ENCODE data around the gene CLTB.

Gene CLTB

GRCh38 chr5:176405656-176406435 lies 10.5 kb downstream of the CLTB start:
- in situ Hi-C loops (cut with MboI; ENCODE audit: low sequenced_read_pairs) = no loop called here

DNA sequence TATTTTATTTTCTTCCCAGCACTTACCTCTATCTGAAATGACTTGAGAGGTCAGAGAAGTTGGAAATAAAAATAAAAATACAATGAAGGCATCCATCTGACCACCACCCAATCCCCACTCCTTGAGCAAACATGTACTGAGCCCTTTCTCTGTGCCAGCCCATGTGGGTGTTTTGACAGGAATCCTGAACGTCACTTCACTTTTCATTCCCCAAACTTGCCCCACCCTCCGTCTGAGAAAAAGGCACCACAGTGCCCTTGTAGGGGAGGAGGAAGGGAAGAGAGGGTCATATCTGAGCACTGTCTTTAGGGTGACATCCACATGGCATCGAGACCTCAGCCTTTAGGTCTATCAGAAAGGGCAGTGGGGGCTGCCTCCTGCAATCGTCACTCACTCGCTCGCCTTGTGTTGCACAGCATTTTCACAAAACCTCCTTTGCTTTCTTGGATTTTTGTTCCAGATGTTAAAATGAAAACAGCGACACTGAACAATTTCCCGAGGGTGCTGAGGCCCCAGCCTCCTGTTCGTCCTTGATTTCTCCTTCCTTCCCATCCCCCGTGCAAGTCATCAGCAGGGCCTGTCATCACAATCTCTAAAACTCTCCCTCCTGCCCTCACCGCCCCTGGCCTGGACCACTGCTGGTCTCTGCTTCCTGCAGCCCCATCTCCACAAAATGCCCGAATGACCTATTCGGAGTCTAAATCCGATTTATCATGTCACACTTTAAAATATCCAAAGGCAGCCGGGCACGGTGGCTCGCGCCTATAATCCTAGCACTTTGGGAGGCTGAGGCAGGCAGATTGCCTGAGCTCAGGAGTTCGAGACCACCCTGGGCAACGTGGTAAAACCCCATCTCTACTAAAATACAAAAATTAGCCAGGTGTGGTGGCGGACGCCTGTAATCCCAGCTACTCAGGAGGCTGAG lies 14.8 kb downstream of the CLTB start:
- in situ Hi-C loops (cut with MboI; ENCODE audit: low sequenced_read_pairs) = no loop called here

DNA sequence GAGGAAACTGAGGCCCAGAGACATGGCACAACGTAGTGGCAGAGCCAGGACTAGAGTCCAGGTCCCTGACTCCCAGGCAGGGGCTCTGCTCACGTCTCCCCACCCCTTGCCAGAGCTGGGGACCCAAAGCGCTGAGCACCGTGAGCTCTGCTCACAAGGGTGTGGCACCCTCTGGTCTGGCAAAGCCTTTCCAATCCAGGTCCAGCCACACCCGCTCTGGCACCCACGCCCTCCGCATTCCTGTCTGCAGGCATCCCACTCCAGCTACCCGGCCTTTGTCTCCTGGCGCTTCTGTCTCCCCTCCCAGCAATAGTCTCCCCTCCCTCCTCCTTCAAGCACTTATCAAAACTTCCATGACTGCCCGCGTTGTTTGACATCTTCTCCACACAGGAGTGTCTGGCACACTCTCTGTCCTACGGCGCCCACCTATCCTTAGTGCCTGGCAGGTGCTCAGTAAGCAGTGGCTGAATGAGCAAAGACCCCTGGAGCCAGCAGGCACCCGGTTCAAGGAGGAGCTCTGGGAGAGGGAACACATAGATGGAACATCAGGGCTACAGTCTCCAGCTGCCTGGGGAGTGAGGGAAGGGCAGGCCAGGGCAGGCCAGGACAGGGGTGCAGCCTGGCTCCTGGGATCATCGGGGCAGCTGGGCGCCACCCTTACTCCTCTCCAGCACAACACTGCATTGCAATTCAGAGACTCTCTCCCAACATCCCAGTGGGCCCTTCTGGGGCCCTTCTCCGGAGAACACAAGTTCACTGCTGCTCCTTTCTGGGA lies 15.8 kb downstream of the CLTB start:
- in situ Hi-C loops (cut with MboI; ENCODE audit: low sequenced_read_pairs) = no loop called here

DNA sequence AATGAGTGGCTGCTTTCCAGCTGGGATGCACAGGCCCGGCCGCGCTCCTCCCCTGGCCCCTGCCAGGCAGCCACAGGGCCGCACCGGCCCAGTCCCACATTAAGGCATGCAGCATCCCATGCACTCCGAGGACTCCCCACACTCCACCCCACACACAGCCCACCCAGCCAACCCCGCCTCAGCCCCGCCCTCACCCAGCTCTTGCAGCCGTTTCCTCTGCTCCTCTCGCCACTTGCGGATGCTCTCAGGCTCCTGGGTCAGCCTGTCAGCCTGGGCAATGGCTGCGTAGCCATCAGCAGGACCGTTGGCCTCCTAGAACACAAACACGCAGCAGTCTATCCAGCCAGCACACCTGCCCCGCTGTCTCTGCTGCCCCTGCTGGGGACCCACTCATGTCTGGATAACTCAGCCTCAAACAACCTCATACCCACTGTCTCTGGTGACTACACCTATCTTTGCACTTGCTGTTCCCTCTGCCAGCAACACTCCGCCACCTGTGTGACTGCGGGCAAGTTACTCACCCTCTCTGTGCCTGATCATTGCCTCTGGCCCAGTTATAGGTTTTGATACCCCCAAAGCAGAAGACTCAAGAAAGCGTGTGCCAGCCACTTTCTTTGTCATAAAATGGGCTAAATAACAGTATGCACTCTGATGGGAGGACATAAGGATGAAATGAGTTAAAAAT lies 18.5 kb downstream of the CLTB start:
- in situ Hi-C loops (cut with MboI; ENCODE audit: low sequenced_read_pairs) = no loop called here

DNA sequence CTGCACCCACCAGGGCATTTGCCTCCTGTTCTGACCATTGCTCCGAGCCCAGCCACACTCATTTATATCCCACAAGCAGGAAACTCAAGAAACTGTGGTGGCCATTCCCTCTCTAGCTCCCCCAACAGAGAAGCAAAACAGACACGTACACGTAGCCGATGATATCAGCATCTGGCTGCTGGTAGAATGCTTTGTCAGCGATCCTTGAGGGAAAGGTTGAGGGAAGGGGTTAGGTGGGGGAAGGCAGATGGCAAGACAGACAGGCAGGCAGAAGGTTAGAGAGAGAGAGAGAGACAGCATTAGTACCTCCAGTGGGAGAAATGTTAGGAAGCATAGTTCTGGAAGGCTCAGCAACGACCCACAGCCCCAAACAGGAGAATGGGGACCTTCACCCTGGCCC lies 20.0 kb downstream of the CLTB start:
- in situ Hi-C loops (cut with MboI; ENCODE audit: low sequenced_read_pairs) = no loop called here

DNA sequence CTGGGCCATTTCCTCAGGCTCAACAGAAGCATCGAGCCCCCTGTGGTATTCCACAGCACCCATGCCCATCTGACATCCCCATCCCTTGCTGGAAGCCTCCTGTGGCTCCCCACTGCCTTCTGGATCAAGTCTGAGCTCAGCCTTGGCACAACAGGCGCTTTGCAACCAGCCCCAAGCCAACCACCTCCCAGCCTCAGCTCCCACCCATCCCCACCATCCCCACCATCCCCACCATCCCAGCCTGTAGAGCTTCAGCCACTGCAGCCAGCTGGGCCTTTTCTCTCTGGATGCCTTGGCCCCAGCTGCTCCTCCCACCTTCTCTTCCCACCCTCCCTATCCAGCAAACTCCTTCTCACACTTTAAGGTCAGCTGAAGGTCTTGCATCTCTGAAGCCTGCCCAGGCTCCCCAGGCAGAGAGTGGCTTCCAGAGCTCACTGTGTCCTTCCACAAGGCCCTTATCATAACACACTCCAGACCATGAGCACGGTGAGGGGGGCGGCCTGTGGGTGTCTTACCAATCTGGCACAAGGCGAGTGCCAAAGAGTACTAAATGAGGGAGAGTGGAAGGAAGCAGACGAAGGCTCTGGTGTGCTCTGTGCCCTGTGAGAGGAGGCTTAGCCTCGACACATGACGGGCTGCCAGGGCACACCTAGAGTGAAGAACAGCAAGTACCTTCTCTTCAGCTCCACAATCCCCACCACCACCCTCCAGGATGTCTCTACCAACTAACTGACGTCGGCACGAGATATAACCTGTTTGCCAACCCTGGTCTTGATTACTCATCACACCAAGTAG lies 21.3 kb downstream of the CLTB start:
- in situ Hi-C loops (cut with MboI; ENCODE audit: low sequenced_read_pairs) = no loop called here

DNA sequence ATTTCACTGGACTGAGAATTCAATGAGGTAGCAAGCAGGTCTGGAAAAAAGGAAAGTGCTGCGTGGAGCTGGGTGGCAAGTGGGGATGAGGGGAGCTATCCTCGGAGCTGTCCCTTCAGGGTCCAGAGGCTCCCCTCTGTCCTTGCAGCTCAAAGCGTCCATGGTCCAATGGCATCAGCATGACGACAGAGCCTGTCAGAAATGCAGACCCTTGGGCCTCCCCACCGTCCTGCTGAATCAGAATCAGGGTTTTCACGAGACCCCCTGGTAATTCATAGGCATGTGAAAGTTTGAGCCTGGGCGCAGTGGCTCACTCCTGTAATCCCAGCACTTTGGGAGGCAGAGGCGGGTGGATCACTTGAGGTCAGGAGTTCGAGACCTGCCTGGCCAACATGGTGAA lies 22.2 kb downstream of the CLTB start:
- in situ Hi-C loops (cut with MboI; ENCODE audit: low sequenced_read_pairs) = no loop called here

GRCh38 chr5:176392526-176392925 lies 23.8 kb downstream of the CLTB start:
- in situ Hi-C loops (cut with MboI; ENCODE audit: low sequenced_read_pairs) = no loop called here

DNA sequence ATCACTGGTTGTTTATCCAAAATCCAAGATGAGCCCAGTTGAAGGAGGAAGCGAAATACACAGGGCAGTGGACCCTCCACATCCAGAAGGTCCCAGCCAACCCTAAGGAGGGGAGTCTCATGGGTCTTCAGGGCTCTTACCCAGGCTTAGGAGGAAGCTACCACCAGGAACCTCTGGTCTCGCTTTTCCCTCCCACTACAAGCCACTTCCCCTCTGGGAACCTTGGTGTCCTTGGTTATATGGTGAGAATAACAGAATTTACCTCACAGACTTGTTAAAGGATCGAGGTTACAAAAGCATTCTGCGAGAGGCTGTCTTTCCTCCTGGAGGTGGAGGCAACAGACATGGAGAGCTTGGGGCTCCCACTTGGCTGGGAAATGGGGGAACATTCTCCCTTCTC lies 24.3 kb downstream of the CLTB start:
- in situ Hi-C loops (cut with MboI; ENCODE audit: low sequenced_read_pairs) = no loop called here

DNA sequence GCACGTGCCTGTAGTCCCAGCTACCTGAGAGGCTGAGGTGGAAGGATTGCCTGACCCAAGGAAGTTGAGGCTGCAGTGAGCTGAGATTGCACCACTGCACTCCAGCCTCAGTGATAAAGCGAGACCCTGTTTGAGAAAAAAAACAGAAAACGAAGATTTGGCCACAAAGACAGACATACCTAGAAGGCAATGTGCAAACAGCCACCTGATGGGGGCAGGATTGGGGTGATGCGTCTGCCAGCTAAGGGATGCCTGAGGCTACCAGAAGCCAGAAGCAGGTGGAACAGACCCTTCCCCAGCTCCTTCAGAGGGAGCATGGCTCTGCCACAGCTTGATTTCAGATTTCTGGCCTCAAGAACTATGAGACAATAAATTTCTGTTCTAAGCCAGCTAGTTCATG lies 24.9 kb downstream of the CLTB start:
- in situ Hi-C loops (cut with MboI; ENCODE audit: low sequenced_read_pairs) = no loop called here

- in situ Hi-C loops (cut with MboI; ENCODE audit: low sequenced_read_pairs) = no loop called here
Measured at GRCh38 chr5:176389135-176390123, 26.9 kb downstream of the CLTB start.

- in situ Hi-C loops (cut with MboI; ENCODE audit: low sequenced_read_pairs) = no loop called here
Measured at GRCh38 chr5:176388444-176389134, 27.8 kb downstream of the CLTB start, which contains the start of the genes HIGD2A and NOP16. HIGD2A (plus strand) TSS chr5:176388751; CDS start chr5:176388820, 69 bp downstream. NOP16 (minus strand) TSS chr5:176388598; CDS start chr5:176388539, 59 bp downstream.

DNA sequence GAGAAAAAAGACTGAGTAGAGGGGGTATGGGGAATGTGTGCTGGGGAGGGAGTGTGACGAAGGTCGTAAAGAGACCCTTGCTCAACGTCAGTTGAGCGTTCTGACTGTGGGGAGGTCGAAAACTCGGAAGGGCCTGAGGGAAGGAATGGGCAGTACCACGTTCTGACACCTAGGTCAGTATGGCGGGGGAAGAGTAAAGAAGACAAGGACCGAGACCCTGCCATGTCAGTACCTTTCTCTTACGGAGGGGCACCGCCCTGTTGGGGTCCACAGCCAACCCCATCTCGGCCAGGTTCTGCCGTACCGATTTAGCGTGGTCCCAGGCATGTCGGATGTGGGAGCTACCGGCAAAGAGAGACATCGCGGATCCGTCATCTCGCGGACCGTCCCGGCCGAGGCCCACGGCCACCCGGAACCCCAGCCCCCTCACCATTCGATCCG lies 28.3 kb downstream of the CLTB start:
- in situ Hi-C loops (cut with MboI; ENCODE audit: low sequenced_read_pairs) = no loop called here

DNA sequence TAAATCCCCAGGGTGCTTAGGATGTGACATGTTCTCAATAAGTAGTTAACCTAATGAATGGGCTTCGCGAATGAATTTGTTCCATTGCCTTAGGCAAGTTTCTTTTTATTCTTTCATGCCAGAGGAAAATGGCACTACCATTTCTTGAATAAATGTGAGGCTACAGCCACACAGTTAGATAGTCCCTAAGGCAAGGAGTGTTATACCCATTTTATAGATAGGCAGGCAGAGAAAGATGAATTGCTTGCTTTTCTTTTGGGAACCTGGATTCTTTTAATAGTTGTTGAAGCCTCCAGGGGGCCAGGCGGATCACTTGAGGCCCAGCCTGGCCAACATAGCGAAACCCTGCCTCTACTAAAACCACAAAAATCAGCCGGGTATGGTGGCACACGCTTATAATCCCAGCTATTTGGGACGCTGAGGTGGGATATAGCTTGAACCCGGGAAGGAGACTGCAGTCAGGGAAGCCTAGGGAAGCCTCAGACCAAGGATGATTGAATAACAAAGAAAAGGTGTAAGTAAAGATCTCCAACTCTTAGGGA lies 28.9 kb downstream of the CLTB start:
- in situ Hi-C loops (cut with MboI; ENCODE audit: low sequenced_read_pairs) = no loop called here

GRCh38 chr5:176386491-176386890 lies 29.8 kb downstream of the CLTB start:
- in situ Hi-C loops (cut with MboI; ENCODE audit: low sequenced_read_pairs) = no loop called here

DNA sequence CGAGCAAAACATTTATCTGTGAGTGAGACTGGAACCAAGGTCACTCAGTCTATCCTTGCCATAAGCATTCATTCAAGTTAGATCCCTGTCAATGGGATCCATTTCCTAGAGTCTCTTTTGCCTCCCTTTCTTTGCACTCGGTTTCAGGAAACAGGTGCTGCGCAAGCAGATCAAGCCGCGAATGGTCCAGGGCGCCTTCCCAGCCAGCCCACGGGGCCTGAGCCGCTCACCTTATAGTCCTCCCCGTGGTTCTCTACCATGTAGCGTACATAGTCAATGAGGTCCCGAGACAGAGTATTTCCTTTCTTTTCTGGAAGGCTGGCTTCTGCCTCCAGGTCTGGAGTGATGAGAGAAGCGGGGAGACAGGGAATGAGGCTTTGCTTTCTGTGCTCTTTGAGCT lies 31.3 kb downstream of the CLTB start:
- in situ Hi-C loops (cut with MboI; ENCODE audit: low sequenced_read_pairs) = no loop called here

DNA sequence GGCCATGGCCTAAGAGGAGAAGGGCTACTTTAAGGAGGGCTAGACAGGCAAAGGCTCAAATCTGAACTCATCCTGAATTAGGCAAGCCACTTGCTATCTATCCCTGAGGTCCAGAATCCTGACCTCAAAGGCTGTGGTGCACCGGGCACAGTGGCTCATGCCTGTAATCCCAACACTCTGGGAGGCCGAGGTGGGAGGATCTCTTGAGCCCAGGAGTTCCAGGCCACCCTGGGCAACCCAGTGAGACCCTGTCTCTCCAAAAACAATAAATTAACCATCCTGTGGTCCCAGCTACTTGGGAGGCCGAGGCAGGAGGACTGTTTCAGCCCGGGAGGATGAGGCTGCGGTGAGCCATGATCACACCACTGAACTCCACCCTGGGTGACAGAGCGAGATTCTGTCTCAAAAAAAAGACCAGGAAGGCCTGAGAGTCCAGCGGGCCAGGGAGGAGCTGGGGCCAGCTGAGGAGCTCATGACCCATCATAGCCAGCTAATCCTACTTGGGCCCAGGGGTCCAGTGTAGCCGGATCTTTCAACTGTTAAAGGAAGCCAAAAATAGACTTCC lies 31.9 kb downstream of the CLTB start:
- in situ Hi-C loops (cut with MboI; ENCODE audit: low sequenced_read_pairs) = no loop called here
